GM12875 (cell line): ENCODE results near the gene HEATR1.

Experiments used
- H3K4me3 ChIP-seq: one replicate; pipeline ENCODE4 v1.5.1; 2011; ENCODE audit warnings: low read depth, low read length, control low read depth
- TF ChIP-seq, protein P1 (sequence below): IDR thresholded peaks from 2 replicates; pipeline ENCODE4 v1.5.1; 2011; ENCODE audit warnings: low read depth, mild to moderate bottlenecking, control low read depth, inconsistent platforms, low read length, moderate library complexity, borderline replicate concordance; ENCODE audit not compliant: insufficient read depth

HEATR1 gene

DNA sequence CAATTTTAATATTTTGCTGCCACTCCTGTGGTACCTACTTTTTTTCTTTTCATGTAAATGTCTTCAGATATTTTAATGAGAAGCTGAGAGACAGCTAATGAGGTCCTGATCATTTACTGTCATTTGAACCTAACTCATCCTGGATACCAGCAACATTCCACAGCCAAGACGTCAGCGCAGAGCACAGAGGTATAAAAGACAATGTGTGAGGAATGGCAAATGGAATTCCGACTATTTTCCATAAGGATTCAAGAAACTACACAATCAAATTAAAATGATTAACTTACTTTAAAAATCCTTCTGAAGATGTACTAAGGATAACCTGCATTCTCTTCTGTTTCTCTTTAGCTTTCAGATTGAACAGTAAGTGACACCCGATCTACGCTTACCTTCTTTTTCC lies 38.8 kb downstream of the HEATR1 start:
- TF ChIP-seq, protein P1, sequence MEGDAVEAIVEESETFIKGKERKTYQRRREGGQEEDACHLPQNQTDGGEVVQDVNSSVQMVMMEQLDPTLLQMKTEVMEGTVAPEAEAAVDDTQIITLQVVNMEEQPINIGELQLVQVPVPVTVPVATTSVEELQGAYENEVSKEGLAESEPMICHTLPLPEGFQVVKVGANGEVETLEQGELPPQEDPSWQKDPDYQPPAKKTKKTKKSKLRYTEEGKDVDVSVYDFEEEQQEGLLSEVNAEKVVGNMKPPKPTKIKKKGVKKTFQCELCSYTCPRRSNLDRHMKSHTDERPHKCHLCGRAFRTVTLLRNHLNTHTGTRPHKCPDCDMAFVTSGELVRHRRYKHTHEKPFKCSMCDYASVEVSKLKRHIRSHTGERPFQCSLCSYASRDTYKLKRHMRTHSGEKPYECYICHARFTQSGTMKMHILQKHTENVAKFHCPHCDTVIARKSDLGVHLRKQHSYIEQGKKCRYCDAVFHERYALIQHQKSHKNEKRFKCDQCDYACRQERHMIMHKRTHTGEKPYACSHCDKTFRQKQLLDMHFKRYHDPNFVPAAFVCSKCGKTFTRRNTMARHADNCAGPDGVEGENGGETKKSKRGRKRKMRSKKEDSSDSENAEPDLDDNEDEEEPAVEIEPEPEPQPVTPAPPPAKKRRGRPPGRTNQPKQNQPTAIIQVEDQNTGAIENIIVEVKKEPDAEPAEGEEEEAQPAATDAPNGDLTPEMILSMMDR, result no peak
- no peak overlapping the region for H3K4me3 ChIP-seq

DNA sequence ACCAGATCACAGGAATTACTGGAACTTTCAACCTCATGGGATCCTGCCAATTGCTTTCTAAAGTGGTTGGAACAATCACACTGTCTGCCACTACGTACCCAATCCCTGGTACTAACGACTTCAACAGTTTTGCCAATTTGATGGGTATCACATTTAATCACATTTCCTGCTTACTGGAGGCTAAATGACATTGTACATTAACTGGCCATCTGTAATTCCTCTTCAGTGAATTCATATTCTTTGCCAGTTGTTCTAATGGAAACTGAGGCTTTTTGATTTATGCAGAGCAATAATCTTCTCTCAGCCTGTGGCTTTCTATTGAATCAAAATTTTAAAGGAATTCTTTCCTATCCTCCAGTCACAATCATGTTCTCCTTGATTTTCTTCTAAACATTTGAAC lies 42.3 kb downstream of the HEATR1 start:
- TF ChIP-seq, protein P1, result no peak
- no peak overlapping the region for H3K4me3 ChIP-seq

DNA sequence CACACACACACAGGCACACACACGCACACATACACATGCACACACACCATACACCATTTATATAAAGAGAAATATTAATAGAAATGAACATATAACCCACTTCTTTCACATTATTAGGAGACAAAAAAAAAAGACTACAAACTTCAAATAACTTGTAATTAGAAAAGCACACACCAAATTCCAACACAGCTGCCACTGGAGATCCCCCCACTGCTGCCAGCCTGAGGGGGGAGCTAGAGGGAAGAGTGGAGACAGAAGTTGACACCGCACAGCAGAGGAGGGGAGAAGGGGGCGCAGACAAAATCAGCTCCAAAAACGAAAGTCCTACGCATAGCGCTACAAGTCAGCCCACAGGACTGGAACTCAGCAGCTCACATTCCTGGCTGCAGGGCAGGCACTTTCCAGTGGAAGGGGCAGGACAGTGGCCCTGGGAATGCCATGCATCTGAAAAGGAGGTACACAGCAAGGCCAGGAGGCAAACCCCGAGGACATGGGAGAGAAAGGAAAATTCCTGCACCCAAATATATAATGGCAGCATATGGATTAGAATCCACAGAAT lies 44.0 kb downstream of the HEATR1 start:
- no peak overlapping the region for H3K4me3 ChIP-seq
- TF ChIP-seq, protein P1, result no peak

DNA sequence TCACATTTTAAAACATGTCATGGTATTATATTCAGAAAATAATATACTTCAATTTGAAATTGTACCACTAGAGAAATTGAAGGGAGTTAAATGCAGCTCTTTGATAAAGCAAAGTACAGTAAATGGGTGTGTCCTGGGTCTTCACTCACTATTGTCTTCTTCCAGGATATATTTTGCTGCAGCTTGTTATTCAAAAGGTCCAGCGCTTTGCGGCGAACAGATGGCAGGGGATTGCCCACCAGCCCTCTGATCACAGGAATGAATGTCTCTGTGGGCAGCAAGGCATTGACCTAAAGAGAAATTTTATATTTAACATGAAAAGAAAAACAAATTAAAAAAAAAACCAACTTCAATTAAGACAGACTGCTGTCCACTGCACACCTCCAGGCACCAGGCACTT lies 45.5 kb downstream of the HEATR1 start:
- no peak overlapping the region for H3K4me3 ChIP-seq
- TF ChIP-seq, protein P1, result no peak

DNA sequence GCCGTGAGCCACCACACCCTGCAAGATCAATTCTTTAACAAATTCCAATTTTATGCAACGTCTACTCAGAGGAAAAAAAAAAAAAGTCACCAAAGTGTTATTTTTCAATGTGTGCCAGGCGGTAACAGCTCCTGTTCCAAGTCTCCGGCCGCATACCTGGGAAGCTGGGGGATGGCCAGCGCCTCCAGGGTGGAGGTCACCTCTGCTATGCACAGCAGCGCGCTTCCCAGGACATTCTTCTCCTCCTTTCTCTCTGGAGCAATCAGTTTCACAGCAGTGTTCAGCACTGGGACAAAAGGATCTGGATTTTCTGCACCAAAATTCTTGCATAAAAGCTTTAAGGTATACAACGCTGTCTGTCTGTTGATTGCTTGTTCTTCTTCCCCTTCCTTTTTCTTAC lies 46.2 kb downstream of the HEATR1 start:
- no peak overlapping the region for H3K4me3 ChIP-seq
- TF ChIP-seq, protein P1, result no peak

DNA sequence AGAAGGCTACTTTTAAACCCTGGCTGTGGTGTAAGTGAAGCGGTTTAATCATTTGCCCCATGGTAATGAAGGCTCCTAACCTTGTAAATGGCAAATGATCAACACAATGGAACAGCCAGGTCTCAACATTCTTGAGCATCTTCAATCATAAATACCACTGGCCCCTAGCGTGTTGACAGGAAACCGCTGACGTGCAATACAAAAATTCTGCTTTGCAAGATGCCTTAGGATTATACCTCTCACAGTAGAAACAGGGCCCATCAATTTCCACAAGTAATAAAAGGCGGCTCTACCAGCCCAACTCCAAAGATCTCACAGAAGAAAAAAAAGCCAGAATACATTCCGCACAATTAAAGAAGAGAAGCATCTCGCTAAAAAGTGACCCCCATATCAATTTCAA lies 47.7 kb downstream of the HEATR1 start:
- TF ChIP-seq, protein P1, result no peak
- no peak overlapping the region for H3K4me3 ChIP-seq

DNA sequence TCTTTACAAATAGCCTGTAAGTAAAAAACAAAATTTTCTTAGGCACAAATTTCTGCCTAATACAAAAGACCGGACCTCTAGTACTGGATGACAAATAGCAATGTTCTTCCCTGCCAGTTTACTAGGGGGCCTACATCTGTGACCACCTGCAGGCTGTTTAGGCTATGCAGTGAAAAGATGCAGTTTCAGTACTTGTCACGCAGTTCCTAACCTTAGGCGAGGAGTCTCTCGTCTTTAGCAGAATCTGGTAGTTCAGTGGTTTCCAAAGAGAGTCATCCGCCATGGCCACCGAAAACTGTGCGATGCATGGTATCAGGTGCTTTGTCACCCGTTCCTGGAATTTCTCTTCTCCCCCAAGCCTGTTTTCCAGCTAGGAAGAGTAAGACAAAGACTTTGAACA lies 50.9 kb downstream of the HEATR1 start:
- TF ChIP-seq, protein P1, result no peak
- H3K4me3 ChIP-seq, result no peak overlapping the region
